Mesendoderm (in vitro differentiated cells): Measurements from ENCODE around the gene FMNL3.
A peak's percentile ranks its signal among the peaks of the same experiment; 100 is the strongest.

Experiments used
- DNase-seq: peaks from one replicate; pipeline ENCODE4 v3.0.0; 2013
- H2AK5ac ChIP-seq: 2 replicates; pipeline ENCODE4 v1.6.1; 2013; ENCODE audit warnings: low read length, inconsistent platforms
- H2BK120ac ChIP-seq: 2 replicates; pipeline ENCODE4 v1.6.1; 2013; ENCODE audit warnings: low read depth, mild to moderate bottlenecking, low read length, moderate library complexity, mixed read lengths
- H2BK15ac ChIP-seq: replicated peaks from 2 replicates; pipeline ENCODE4 v1.6.1; 2013; ENCODE audit warnings: low read depth, mild to moderate bottlenecking, moderate library complexity
- H2BK5ac ChIP-seq: 2 replicates; pipeline ENCODE4 v1.6.1; 2013; ENCODE audit warnings: low read length, inconsistent platforms
- H3K18ac ChIP-seq: 2 replicates; pipeline ENCODE4 v1.6.1; 2013; ENCODE audit warnings: mild to moderate bottlenecking, low read length, mixed read lengths
- H3K23ac ChIP-seq: one replicate; pipeline ENCODE4 v1.6.1; 2013; ENCODE audit warnings: low read length
- H3K27ac ChIP-seq: 2 replicates; pipeline ENCODE4 v1.5.1; 2013; ENCODE audit warnings: low read depth, mild to moderate bottlenecking, inconsistent platforms, low read length, moderate library complexity
- H3K27me3 ChIP-seq: 2 replicates; pipeline ENCODE4 v1.6.1; 2013; ENCODE audit warnings: low read length, control low read depth, mild to moderate bottlenecking, inconsistent platforms; ENCODE audit not compliant: insufficient read depth, poor library complexity
- H3K36me3 ChIP-seq: 2 replicates; pipeline ENCODE4 v1.6.1; 2013; ENCODE audit warnings: low read length, inconsistent platforms; ENCODE audit not compliant: control insufficient read depth, insufficient read depth
- H3K4ac ChIP-seq: one replicate; pipeline ENCODE4 v1.6.1; 2013; ENCODE audit warnings: low read depth, mild to moderate bottlenecking, low read length, moderate library complexity
- H3K4me1 ChIP-seq: 2 replicates; pipeline ENCODE4 v1.6.1; 2013; ENCODE audit warnings: low read depth, low read length, inconsistent platforms; ENCODE audit not compliant: control insufficient read depth
- H3K4me2 ChIP-seq: 2 replicates; pipeline ENCODE4 v1.6.1; 2013; ENCODE audit warnings: low read length
- H3K4me3 ChIP-seq: 2 replicates; pipeline ENCODE4 v1.5.1; 2013; ENCODE audit warnings: mild to moderate bottlenecking, low read length
- H3K56ac ChIP-seq: one replicate; pipeline ENCODE4 v1.6.1; 2013; ENCODE audit warnings: low read length
- H3K79me1 ChIP-seq: 2 replicates; pipeline ENCODE4 v1.6.1; 2013; ENCODE audit warnings: low read length, inconsistent platforms
- H3K79me2 ChIP-seq: 2 replicates; pipeline ENCODE4 v1.6.1; 2013; ENCODE audit warnings: mild to moderate bottlenecking, low read length; ENCODE audit not compliant: control insufficient read depth, insufficient read depth
- H3K9ac ChIP-seq: 2 replicates; pipeline ENCODE4 v1.6.1; 2013; ENCODE audit warnings: low read length, inconsistent platforms
- H4K5ac ChIP-seq: one replicate; pipeline ENCODE4 v1.6.1; 2013; ENCODE audit warnings: low read length
- H4K8ac ChIP-seq: one replicate; pipeline ENCODE4 v1.6.1; 2013; ENCODE audit warnings: low read depth, mild to moderate bottlenecking, control low read depth, low read length, moderate library complexity
- WGBS: extraction: QIAGEN DNeasy Blood & Tissue Kit; methylation state at CpG from one replicate; pipeline ENCODE4 v1.1.7; 2013; ENCODE audit warnings: low lambda C conversion rate, missing lambda C conversion rate; ENCODE audit not compliant: insufficient coverage; ENCODE audit errors: extremely low coverage; 5-methylcytosine and 5-hydroxymethylcytosine counted together

FMNL3 gene

DNA sequence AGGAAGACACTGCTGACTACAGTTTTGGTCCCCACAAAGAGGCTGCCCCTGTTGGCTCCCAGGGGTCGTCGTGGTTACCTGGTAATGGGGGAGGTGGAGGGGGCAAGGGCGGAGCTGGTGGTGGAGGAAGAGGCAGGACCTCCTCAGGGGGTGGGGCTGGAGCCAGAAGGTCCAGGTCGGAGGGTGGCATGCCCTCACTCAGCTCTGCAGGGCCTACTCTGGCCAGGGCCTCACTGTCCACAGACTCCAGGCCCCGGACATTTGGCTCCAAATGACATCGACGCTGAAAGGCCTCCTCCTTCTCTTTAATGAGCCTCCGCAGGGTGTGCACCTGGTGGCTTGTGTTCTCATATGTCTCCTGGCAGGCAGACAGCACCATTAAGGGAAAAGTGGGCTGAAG lies 55.4 kb downstream of the FMNL3 start:
- WGBS: no CpG with 5 or more reads among the region's 8 CpGs
- Histone ChIP-seq H3K4me1 (no peaks in the 10 kb centered on the region), H3K56ac (no peak overlapping the region), H3K18ac (no peak overlapping the region), H2BK5ac (no peak overlapping the region), H3K27ac (no peak overlapping the region), H2AK5ac (no peak overlapping the region), H3K79me2 (no peaks in the 10 kb centered on the region), H2BK120ac (no peak overlapping the region), H3K4me2 (no peak overlapping the region), H3K4me3 (no peak overlapping the region), H3K27me3 (no peaks in the 10 kb centered on the region), H3K79me1 (no peaks in the 10 kb centered on the region), H4K8ac (no peak overlapping the region), H3K23ac (no peak overlapping the region), H3K36me3 (peaks cover 18% of the 10 kb centered on the region), H2BK15ac (no peak overlapping the region), H3K4ac (no peak overlapping the region), H4K5ac (no peak overlapping the region), H3K9ac (no peak overlapping the region)
- no peak for DNase-seq

- Histone ChIP-seq H3K9ac (no peak overlapping the region), H3K23ac (no peak overlapping the region), H4K8ac (no peak overlapping the region), H2AK5ac (no peak overlapping the region), H3K56ac (no peak overlapping the region), H3K27ac (no peak overlapping the region), H3K18ac (no peak overlapping the region), H3K79me1 (no peaks in the 10 kb centered on the region), H3K4ac (no peak overlapping the region), H4K5ac (no peak overlapping the region), H2BK15ac (no peak overlapping the region), H3K27me3 (no peaks in the 10 kb centered on the region), H2BK120ac (no peak overlapping the region), H3K36me3 (peaks cover 22% of the 10 kb centered on the region), H3K79me2 (no peaks in the 10 kb centered on the region), H3K4me2 (no peak overlapping the region), H2BK5ac (no peak overlapping the region), H3K4me3 (no peak overlapping the region), H3K4me1 (no peaks in the 10 kb centered on the region)
- WGBS: no CpG with 5 or more reads among the region's 5 CpGs
- DNase-seq: no peak
These were observed 57.3 kb downstream of the FMNL3 start for GRCh38 chr12:49649892-49650291.

GRCh38 chr12:49649445-49649844 lies 57.8 kb downstream of the FMNL3 start:
- H3K36me3 ChIP-seq: peaks cover 22% of the 10 kb centered on the region

DNA sequence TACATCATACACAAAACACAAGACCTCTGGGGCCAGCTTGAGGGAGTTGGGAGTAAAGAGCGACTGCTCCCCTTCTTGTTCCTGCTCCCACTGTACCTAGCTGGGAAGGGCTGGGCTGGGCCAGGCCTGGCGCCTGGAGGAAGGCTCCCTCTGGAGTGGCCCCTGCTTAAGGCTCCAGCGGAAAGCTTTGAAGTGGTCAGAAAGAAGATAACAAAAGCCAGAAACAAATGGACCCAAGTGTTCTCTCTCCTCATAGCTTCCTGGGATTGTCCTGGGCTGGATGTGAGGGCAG lies 58.5 kb downstream of the FMNL3 start:
- Histone ChIP-seq H3K27ac (no peak overlapping the region), H2AK5ac (no peak overlapping the region), H2BK120ac (no peak overlapping the region), H3K79me1 (no peaks in the 10 kb centered on the region), H3K4ac (no peak overlapping the region), H3K9ac (no peak overlapping the region), H2BK5ac (no peak overlapping the region), H3K23ac (no peak overlapping the region), H3K4me3 (no peak overlapping the region), H3K79me2 (no peaks in the 10 kb centered on the region), H3K18ac (no peak overlapping the region), H2BK15ac (no peak overlapping the region), H3K27me3 (no peaks in the 10 kb centered on the region), H3K56ac (no peak overlapping the region), H3K36me3 (peaks cover 22% of the 10 kb centered on the region), H3K4me2 (no peak overlapping the region), H3K4me1 (no peaks in the 10 kb centered on the region), H4K8ac (no peak overlapping the region), H4K5ac (no peak overlapping the region)
- WGBS: no CpG with 5 or more reads among the region's 3 CpGs
- DNase-seq: no peak

More at GRCh38 chr12:49649445-49649844, 57.8 kb downstream of the FMNL3 start:
- no peak overlapping the region for H2BK120ac ChIP-seq
- no CpG with 5 or more reads among the region's 11 CpGs for WGBS
- H3K79me2 ChIP-seq: no peaks in the 10 kb centered on the region
- H3K9ac ChIP-seq: no peak overlapping the region
- H4K8ac ChIP-seq: no peak overlapping the region
- H3K56ac ChIP-seq: no peak overlapping the region
- H3K18ac ChIP-seq: no peak overlapping the region
- H2BK5ac ChIP-seq: no peak overlapping the region
- H3K27me3 ChIP-seq: no peaks in the 10 kb centered on the region
- no peak overlapping the region for H3K23ac ChIP-seq
- no peak overlapping the region for H2BK15ac ChIP-seq
- H3K4me1 ChIP-seq: no peaks in the 10 kb centered on the region
- H3K4me3 ChIP-seq: no peak overlapping the region
- H4K5ac ChIP-seq: no peak overlapping the region
- H2AK5ac ChIP-seq: no peak overlapping the region
- no peak overlapping the region for H3K4me2 ChIP-seq
- no peak overlapping the region for H3K27ac ChIP-seq
- H3K4ac ChIP-seq: no peak overlapping the region
- H3K79me1 ChIP-seq: no peaks in the 10 kb centered on the region
- no peak for DNase-seq

- no peak for DNase-seq
- peak overlapping the region; percentile 64 for H3K56ac ChIP-seq
- no peak overlapping the region for H3K27ac ChIP-seq
- H2AK5ac ChIP-seq: no peak overlapping the region
- H4K8ac ChIP-seq: no peak overlapping the region
- no peaks in the 10 kb centered on the region for H3K27me3 ChIP-seq
- no peak overlapping the region for H3K23ac ChIP-seq
- H3K9ac ChIP-seq: no peak overlapping the region
- H4K5ac ChIP-seq: no peak overlapping the region
- peaks cover 21% of the 10 kb centered on the region for H3K36me3 ChIP-seq
- no peak overlapping the region for H3K18ac ChIP-seq
- no CpG with 5 or more reads among the region's 15 CpGs for WGBS
- no peaks in the 10 kb centered on the region for H3K79me1 ChIP-seq
- H3K79me2 ChIP-seq: no peaks in the 10 kb centered on the region
- H3K4me1 ChIP-seq: no peaks in the 10 kb centered on the region
- H3K4ac ChIP-seq: no peak overlapping the region
- H3K4me3 ChIP-seq: no peak overlapping the region
- no peak overlapping the region for H2BK120ac ChIP-seq
- H2BK5ac ChIP-seq: no peak overlapping the region
- H2BK15ac ChIP-seq: no peak overlapping the region
- H3K4me2 ChIP-seq: no peak overlapping the region
These were observed 59.1 kb downstream of the FMNL3 start for GRCh38 chr12:49647827-49648711.
